HUDEP-2 (cell line): ENCODE results near the gene KASH5.
"Not testable (repeated sequence)": the region's sequence is repeated elsewhere in the genome, so short reads cannot be mapped to it uniquely, and the experiment has no call there.

Experiments used
- DNase-seq, 76 experiments: peaks; one replicate each; lab custom pipeline; 2025; ENCODE audit not compliant: unreplicated experiment in 76 of 76; lab: John Stamatoyannopoulos, UW

Gene KASH5

DNA sequence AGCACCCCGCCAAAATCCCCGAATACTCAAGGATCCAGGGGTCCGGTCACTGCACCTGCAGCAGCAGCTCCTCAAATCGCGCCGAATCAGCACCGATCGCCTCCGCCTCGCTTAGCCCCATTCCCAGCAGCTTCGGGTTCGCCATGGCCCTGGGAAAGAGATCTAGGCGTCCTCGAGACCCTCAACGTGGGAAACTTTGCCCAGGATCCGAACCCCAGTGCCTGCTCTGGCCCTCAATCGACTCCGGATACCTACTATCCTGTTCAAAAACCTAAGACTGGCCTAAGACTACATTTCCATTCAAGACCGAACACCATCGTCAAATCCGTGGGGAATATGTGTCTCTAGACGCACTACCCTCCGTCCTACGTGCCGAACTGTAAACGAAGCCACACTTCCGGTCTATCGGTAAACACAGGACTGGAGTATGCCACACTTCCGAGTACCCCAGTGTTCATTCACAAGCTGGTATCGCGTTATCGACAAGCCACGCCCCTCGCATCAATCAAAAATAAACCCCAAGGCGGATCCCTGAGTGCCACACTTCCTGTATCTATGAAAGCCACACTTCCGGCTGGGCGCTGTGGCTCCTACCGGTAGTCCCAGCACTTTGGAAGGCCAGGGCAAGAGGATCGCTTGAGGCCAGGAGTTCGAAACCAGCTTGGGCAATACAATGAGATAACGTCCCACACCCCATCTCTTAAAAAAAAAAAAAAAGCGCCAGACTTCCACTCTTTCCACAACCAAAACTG lies 63.6 kb downstream of the KASH5 start, which contains the start of gene PIH1D1:
PIH1D1 (minus strand) TSS at position 385 of the 752 bp plus-strand sequence; CDS start at position 145, 240 bp downstream.
- peak in 75 of 76 experiments; percentile 80 to 100 (median 99) for DNase-seq

DNA sequence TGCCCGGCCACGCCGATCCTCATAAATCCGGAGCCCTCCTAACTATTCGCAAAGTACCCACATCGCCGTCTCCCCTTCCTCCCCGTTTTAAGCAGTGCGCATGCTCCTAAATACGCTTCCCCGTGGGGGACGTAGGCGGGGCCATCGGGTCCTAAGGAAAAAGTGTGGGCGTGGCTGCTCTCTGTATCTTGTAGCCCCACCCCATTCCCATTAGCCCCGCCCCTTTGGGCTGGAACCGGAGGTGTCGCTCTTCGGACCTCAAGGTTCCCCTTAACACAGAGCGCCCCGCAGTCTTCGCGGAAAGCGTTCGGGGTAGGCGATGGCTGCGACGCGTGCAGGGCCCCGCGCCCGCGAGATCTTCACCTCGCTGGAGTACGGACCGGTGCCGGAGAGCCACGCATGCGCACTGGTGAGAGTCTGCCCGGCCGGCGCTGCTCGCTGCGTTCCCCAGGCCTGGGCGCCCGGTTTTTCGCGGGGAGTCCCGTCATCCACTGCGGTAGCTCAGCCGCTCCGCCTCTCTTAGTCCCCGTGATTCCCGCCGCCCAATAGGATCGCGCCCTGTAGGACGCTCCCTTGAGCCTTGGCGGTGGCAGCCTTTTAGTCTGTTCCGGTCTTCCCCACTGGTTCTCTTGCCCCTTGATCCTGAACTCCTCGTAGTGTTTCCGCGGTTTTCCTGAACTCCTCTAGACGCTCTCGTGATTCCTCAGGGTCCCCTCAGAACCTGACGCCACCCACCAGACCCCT lies 65.1 kb downstream of the KASH5 start, which contains the start of gene ALDH16A1:
ALDH16A1 (plus strand) TSS at position 213 of the 744 bp plus-strand sequence; CDS start at position 320, 107 bp downstream.
- peak in 75 of 76 experiments; percentile 60 to 100 (median 98) for DNase-seq

DNA sequence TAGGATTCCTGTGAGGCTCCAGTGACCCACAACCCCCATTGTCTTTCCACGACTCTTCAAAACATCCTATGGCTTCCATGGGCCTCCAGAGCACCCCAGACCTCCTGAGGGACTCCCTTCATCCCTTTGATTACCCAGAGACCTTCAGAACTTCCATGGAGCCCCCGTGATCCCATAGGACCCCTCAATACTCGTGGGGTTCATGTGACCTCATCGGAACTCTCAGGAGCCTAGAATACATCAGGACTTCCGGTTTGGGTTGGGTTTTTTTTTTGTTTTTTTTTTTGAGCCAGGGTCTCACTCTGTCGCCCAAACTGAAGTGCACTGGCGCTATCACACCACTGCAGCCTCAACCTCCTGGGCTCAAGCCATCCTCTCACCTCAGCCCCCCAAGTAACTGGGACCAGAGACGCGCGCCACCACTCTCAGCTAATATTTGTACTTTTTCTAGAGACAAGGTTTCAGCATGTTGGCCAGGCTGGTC lies 65.8 kb downstream of the KASH5 start:
- no peak for DNase-seq

DNA sequence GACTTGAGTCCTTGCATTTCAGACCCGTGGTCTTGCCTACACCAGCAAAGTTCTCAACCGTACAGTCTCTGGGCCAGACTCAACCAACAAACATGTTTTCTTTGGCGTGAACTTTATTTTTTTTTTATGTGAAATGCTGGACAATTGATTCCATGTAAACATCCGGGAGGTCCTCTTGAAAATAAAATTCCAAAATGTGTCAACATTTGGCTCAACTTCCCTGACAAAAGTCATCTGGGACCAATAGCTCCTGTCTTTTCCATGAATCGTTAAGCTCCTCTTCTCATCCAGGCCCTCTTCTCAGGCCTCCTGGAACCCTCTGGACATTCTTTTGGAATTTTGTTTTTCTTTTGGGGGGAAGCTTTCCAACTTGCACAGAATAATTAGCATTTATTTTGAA lies 67.7 kb downstream of the KASH5 start:
- no peak for DNase-seq

DNA sequence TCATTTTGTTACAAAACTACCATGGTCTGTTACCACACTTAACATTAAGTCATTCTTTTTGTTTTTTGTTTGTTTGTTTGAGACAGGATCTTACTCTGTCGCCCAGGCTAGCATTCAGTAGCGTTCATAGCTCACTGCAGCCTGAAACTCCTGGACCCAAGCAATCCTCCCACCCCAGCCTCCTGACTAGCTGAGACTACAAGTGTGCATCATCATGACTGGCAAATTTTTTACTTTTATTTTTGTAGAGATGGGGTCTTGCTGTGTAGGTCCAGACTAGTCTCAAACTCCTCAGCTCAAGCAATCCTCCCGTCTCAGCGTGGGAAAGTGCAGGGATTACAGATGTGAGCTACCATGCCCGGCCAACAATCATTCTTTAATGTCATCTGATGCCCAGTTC lies 68.3 kb downstream of the KASH5 start:
- DNase-seq, result no peak

DNA sequence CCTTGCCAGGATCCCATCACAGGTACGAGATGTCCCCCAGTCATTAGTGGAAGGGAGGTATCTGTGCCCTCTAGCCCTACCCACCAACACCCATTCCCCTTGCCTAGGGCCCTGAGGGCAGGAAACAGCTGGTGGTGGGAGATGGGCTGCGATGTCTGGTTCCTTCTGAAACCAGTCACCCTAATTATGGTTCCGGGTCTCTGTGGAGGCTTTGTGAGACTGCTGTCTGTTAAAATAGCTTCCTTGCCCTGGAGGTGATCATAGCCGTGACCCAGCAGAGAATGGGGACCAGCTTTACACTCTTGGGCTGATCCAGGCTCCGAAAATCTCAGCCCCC lies 70.5 kb downstream of the KASH5 start:
- no peak for DNase-seq

DNA sequence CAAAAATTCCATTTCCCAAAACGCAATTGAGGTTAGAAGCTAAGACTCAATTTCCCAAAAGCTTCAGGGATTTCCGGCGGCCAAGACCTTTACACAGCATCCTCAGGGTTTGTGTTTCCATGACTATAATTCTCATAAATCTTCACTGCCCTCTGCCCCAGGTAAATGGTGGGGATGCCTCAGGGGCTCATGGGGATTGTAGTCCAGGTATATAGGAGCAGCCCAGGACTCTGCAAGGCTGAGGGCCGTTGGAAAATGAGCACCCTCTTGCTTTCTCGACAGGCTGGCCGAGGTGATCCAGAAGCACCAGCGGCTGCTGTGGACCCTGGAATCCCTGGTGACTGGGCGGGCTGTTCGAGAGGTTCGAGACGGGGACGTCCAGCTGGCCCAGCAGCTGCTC lies 71.3 kb downstream of the KASH5 start:
- DNase-seq, result no peak

DNA sequence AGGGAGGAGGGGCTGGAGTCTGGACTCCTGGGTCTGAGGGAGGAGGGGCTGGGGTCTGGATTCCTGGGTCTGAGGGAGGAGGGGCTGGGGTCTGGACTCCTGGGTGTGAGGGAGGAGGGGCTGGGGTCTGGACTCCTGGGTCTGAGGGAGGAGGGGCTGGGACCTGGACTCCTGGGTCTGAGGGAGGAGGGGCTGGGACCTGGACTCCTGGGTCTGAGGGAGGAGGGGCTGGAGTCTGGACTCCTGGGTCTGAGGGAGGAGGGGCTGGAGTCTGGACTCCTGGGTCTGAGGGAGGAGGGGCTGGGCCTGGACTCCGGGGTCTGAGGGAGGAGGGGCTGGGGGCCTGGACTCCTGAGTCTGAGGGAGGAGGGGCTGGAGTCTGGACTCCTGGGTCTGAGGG lies 73.1 kb downstream of the KASH5 start:
- not testable (repeated sequence) for DNase-seq

DNA sequence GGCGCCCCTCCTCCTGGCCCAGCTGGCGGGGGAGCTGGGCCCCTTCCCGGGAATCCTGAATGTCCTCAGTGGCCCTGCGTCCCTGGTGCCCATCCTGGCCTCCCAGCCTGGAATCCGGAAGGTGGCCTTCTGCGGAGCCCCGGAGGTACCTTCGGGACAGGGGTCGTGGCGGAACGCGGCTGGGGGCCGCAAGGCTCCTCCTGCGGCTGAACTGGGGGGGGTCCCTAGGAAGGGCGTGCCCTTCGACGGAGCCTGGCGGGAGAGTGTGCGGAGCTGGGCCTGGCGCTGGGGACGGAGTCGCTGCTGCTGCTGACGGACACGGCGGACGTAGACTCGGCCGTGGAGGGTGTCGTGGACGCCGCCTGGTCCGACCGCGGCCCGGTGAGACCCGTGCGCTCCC lies 73.6 kb downstream of the KASH5 start:
- DNase-seq, result no peak

DNA sequence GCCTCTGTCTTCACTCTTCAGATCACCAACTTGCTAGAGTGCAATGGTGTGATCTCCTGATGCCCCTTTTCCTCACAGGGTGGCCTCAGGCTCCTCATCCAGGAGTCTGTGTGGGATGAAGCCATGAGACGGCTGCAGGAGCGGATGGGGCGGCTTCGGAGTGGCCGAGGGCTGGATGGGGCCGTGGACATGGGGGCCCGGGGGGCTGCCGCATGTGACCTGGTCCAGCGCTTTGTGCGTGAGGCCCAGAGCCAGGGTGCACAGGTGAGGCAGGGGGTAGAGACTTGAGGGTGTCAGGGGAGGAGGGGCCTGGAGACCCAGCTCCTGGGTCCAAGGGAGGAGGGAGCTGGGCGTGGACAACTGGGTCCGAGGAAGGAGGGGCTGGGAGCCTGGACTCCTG lies 74.4 kb downstream of the KASH5 start:
- DNase-seq, result no peak

DNA sequence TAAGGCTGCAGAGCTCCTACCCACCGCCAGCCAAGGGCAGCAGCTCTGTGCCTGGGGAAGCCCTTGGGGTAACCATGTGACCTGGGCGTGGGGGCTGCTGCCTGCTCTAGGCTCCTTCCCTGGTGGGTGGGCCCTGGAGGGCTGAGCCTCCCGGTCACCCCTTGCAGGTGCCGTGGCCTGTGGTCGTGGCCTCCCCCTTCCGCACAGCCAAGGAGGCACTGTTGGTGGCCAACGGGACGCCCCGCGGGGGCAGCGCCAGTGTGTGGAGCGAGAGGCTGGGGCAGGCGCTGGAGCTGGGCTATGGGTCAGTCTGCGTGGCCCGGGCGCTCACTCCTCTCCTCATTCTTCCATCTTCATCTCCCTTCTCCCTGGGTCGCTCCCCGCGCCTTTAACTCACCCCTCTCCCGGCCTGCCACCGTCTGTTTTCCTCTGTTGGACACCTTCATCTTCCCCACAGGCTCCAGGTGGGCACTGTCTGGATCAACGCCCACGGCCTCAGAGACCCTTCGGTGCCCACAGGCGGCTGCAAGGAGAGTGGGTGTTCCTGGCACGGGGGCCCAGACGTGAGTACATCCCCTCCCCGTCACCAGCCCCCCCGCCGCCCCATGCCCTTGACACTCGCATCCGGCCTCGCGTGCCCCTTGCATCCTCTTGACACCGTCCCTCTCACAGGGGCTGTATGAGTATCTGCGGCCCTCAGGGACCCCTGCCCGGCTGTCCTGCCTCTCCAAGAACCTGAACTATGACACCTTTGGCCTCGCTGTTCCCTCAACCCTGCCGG lies 76.1 kb downstream of the KASH5 start:
- no peak for DNase-seq

DNA sequence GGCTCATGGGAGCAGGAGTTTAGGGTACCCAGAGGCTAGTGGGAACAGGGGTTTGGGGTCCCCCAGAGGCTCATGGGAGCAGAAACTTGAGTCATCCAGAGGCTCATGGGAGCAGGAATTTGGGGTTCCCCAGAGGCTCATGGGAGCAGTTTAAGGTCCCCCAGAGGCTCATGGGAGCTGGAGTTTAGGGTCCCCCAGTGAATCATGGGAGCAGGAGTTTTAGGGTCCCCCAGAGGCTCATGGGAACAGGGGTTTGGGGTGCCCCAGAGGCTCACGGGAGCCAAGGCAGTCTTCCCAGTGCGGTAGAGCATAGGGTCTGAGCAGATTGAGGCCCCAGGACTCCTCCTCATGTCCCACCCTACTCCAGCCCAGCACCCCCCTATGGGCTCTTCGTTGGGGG lies 77.3 kb downstream of the KASH5 start:
- no peak for DNase-seq
